Mesenchymal stem cell (in vitro differentiated cells and primary cell): Measurements from ENCODE around the gene BCL2L14.
"Not testable (repeated sequence)": the region's sequence is repeated elsewhere in the genome, so short reads cannot be mapped to it uniquely, and the experiment has no call there.

Experiments used
- DNase-seq: peaks from one replicate; pipeline ENCODE4 v3.0.0-alpha.2; 2013
- H2AFZ ChIP-seq: one replicate; pipeline ENCODE4 v1.6.1; 2013; ENCODE audit warnings: low read depth, mild to moderate bottlenecking, control low read depth, inconsistent platforms, low read length, moderate library complexity
- H2AK5ac ChIP-seq: 2 replicates; pipeline ENCODE4 v1.6.1; 2013; ENCODE audit warnings: low read length, moderate library complexity, mild to moderate bottlenecking, inconsistent platforms; ENCODE audit not compliant: severe bottlenecking
- H2BK120ac ChIP-seq: one replicate; pipeline ENCODE4 v1.6.1; 2013; ENCODE audit warnings: low read depth, mild to moderate bottlenecking, inconsistent platforms, low read length, moderate library complexity
- H2BK12ac ChIP-seq, 2 experiments: one replicate each; pipeline ENCODE4 v1.6.1; 2013; ENCODE audit warnings: inconsistent platforms in 2 of 2, low read length in 2 of 2, mild to moderate bottlenecking in 2 of 2, moderate library complexity in 2 of 2, control low read depth in 1 of 2
- H2BK15ac ChIP-seq: one replicate; pipeline ENCODE4 v1.6.1; 2013; ENCODE audit warnings: mild to moderate bottlenecking, low read depth, inconsistent platforms; ENCODE audit not compliant: poor library complexity, severe bottlenecking
- H2BK5ac ChIP-seq: 2 replicates; pipeline ENCODE4 v1.6.1; 2013; ENCODE audit warnings: low read depth, mild to moderate bottlenecking, low read length, control low read depth, inconsistent platforms; ENCODE audit not compliant: poor library complexity, severe bottlenecking
- H3K14ac ChIP-seq, 2 experiments: one replicate each; pipeline ENCODE4 v1.6.1; 2013; ENCODE audit warnings: inconsistent platforms in 2 of 2, low read length in 2 of 2, control low read depth in 1 of 2, mild to moderate bottlenecking in 1 of 2, moderate library complexity in 1 of 2
- H3K18ac ChIP-seq, 2 experiments: one replicate each; pipeline ENCODE4 v1.6.1; 2013; ENCODE audit warnings: inconsistent platforms in 2 of 2, low read length in 2 of 2, control low read depth in 1 of 2, low read depth in 1 of 2, mild to moderate bottlenecking in 1 of 2
- H3K23ac ChIP-seq, 2 experiments: one replicate each; pipeline ENCODE4 v1.6.1; 2013; ENCODE audit warnings: inconsistent platforms in 2 of 2, low read length in 2 of 2, mild to moderate bottlenecking in 2 of 2, moderate library complexity in 2 of 2, control low read depth in 1 of 2
- H3K27ac ChIP-seq: 2 replicates; pipeline ENCODE4 v1.5.1; 2013; ENCODE audit warnings: mild to moderate bottlenecking, moderate library complexity, low read length, control low read depth, inconsistent platforms; ENCODE audit not compliant: poor library complexity, severe bottlenecking
- H3K27me3 ChIP-seq, 2 experiments: 2 replicates each; pipeline versions ENCODE4 v1.6.1 to v1.7.0; 2013; ENCODE audit warnings: low read length in 2 of 2, mild to moderate bottlenecking in 2 of 2, moderate library complexity in 2 of 2, control low read depth in 1 of 2, inconsistent platforms in 1 of 2; ENCODE audit not compliant: control insufficient read depth in 1 of 2, insufficient read depth in 1 of 2
- H3K36me3 ChIP-seq, 2 experiments: 2 replicates each; pipeline versions ENCODE4 v1.6.1 to v1.7.0; 2013; ENCODE audit warnings: low read length in 2 of 2, control low read depth in 1 of 2, inconsistent platforms in 1 of 2, low read depth in 1 of 2, mild to moderate bottlenecking in 1 of 2; ENCODE audit not compliant: insufficient read depth in 2 of 2, control insufficient read depth in 1 of 2
- H3K4ac ChIP-seq, 2 experiments: one replicate each; pipeline ENCODE4 v1.6.1; 2013; ENCODE audit warnings: inconsistent platforms in 2 of 2, low read length in 2 of 2, mild to moderate bottlenecking in 2 of 2, moderate library complexity in 2 of 2, control low read depth in 1 of 2, low read depth in 1 of 2
- H3K4me1 ChIP-seq: 2 replicates; pipeline ENCODE4 v1.6.1; 2013; ENCODE audit warnings: low read depth, low read length, control low read depth; ENCODE audit not compliant: control insufficient read depth, insufficient read depth
- H3K4me2 ChIP-seq: 2 replicates; pipeline ENCODE4 v1.6.1; 2013; ENCODE audit warnings: low read length, mild to moderate bottlenecking, inconsistent platforms; ENCODE audit not compliant: poor library complexity, severe bottlenecking
- H3K4me3 ChIP-seq, 2 experiments: 2 replicates each; pipeline versions ENCODE4 v1.5.1 to v1.7.0; 2013; ENCODE audit warnings: low read length in 2 of 2, mild to moderate bottlenecking in 2 of 2, control low read depth in 1 of 2, low read depth in 1 of 2; ENCODE audit not compliant: insufficient read depth in 1 of 2
- H3K79me1 ChIP-seq: replicated peaks from 2 replicates; pipeline ENCODE4 v1.6.1; 2013; ENCODE audit warnings: mild to moderate bottlenecking, control low read depth, low read length, inconsistent platforms; ENCODE audit not compliant: poor library complexity, severe bottlenecking
- H3K9ac ChIP-seq: 2 replicates; pipeline ENCODE4 v1.7.0; 2013; ENCODE audit warnings: mild to moderate bottlenecking, low read length, moderate library complexity
- H3K9me3 ChIP-seq: 2 replicates; pipeline ENCODE4 v1.7.0; 2013; ENCODE audit warnings: mild to moderate bottlenecking, low read length; ENCODE audit not compliant: control insufficient read depth
- H4K8ac ChIP-seq: one replicate; pipeline ENCODE4 v1.6.1; 2013; ENCODE audit warnings: inconsistent platforms, mild to moderate bottlenecking, low read length, moderate library complexity
- H4K91ac ChIP-seq: one replicate; pipeline ENCODE4 v1.6.1; 2013; ENCODE audit warnings: mild to moderate bottlenecking, low read length, inconsistent platforms
- WGBS: methylation state at CpG from one replicate; pipeline ENCODE4 v1.1.7; 2013; ENCODE audit warnings: mixed read lengths; 5-methylcytosine and 5-hydroxymethylcytosine counted together

BCL2L14 gene

DNA sequence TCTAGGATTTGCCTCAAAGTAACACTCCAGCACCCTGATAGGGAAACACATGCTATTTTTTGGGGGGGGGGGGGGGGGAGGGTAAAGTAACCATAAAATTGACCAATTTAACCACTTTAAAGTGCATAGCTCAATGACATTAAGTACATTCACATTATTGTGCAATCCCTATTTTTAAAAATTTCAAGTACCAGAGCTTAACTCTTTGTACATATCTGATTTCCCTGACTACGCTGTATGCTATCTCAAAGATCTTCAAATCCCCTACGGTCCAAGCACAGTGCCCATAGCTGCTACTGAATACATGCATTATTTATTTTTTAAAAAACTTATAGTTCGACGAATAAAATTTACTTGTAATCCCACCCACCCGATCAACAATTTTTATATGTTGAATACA lies 63.0 kb downstream of the BCL2L14 start:
- Histone ChIP-seq H3K23ac (no peak overlapping the region), H3K4me3 (no peak overlapping the region), H3K4ac (no peak overlapping the region), H2AFZ (no peak overlapping the region), H3K18ac (no peak overlapping the region), H4K91ac (no peak overlapping the region), H2BK5ac (no peak overlapping the region), H2BK12ac (no peak overlapping the region), H3K27ac (no peak overlapping the region), H3K9me3 (no peaks in the 10 kb centered on the region), H2AK5ac (no peak overlapping the region), H2BK120ac (no peak overlapping the region), H3K9ac (no peak overlapping the region), H3K14ac (no peak overlapping the region), H3K4me1 (no peaks in the 10 kb centered on the region), H3K4me2 (no peak overlapping the region), H3K36me3 (peaks cover 2 to 36% of the 10 kb centered on the region in 2 experiments), H2BK15ac (no peak overlapping the region), H3K79me1 (peaks cover 4% of the 10 kb centered on the region), H3K27me3 (no peaks in the 10 kb centered on the region), H4K8ac (no peak overlapping the region)
- WGBS = 87% methylated on average over 3 of the region's 5 CpGs
- DNase-seq = no peak

DNA sequence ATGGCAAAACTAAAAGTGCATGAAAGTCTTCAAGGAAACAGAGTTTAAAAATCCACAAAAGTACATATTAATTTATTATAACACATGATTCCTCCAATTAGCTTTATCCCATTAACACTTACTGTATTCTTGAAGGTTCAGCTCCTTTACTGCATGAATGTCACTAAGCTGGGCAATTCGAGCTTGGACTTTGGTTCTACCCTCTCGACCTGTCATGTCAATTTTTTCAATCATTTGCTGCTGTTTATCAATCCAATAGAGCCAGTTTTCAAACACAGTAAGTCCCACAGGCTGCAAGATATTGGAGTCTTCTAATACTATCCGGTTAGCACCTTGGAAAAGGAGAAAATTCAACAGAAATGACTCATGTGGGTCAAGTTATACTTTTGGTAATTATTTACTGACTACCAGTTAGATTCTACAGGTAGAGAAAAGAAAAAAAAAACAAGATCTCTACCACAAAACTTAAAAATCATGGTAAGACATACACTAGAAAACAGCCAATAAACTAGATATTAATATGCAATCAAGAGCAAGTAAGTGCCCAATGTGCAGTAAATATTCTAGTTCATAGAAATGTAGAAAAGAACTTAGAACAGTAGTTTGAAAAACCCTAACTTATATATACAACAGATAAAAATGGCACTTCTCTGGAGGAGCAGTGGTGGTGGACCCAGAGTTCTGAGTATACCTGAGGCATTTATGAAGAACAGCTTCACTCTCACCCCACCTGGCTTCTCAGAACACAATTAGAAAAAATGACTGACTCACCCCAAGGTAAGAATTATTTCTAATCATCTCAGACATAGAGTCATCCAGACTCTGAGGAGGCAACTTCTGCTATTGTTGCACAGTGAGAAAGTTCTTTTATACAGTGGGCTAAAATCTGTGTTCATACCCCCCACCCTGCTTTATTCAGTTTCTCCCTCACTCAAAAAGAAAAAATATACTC lies 67.7 kb downstream of the BCL2L14 start:
- Histone ChIP-seq H3K23ac (no peak overlapping the region), H2BK5ac (no peak overlapping the region), H2BK120ac (no peak overlapping the region), H3K27me3 (no peaks in the 10 kb centered on the region), H3K9ac (no peak overlapping the region), H3K27ac (peak overlapping the region; percentile 30), H2BK15ac (no peak overlapping the region), H2BK12ac (no peak overlapping the region), H3K4ac (no peak overlapping the region), H3K9me3 (no peaks in the 10 kb centered on the region), H3K79me1 (peaks cover 1% of the 10 kb centered on the region), H4K8ac (no peak overlapping the region), H3K18ac (no peak overlapping the region), H3K4me1 (no peaks in the 10 kb centered on the region), H2AFZ (no peak overlapping the region), H3K36me3 (peaks cover 0 to 15% of the 10 kb centered on the region in 2 experiments), H4K91ac (no peak overlapping the region), H3K14ac (no peak overlapping the region), H3K4me3 (no peak overlapping the region), H3K4me2 (no peak overlapping the region), H2AK5ac (no peak overlapping the region)
- 96% methylated on average over 2 of the region's 3 CpGs for WGBS
- DNase-seq = no peak

DNA sequence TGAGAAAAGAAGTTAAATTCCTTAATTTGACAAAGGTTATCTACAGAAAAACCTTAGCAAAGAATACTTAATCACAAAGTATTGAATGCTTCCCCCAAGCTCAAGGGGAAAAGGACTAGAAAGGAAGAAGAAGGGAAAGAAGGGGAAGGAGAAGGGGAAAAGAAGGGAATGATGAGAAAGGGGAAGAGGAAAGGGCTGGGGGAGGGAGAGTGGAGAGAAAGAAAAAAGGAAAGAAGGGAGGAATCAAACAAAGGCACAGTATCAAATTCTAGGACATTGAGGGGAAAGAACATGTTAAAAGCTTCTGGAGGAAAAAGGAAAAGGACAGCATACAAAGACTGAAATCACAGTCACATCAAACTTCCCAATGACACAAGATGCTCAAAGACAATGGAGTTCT lies 70.3 kb downstream of the BCL2L14 start:
- H3K4me2 ChIP-seq = no peak overlapping the region
- no peak overlapping the region for H3K27ac ChIP-seq
- peaks cover 6% of the 10 kb centered on the region for H3K79me1 ChIP-seq
- H4K8ac ChIP-seq = no peak overlapping the region
- no peak overlapping the region for H2AFZ ChIP-seq
- H3K4me3 ChIP-seq = no peak overlapping the region
- H2BK12ac ChIP-seq = no peak overlapping the region
- no peak overlapping the region for H2BK5ac ChIP-seq
- no peak for DNase-seq
- no peak overlapping the region for H3K14ac ChIP-seq
- peaks cover 3 to 12% of the 10 kb centered on the region in 2 experiments for H3K36me3 ChIP-seq
- no peak overlapping the region for H3K9ac ChIP-seq
- no peak overlapping the region for H3K4ac ChIP-seq
- H2AK5ac ChIP-seq = no peak overlapping the region
- H2BK15ac ChIP-seq = no peak overlapping the region
- H3K18ac ChIP-seq = no peak overlapping the region
- H3K4me1 ChIP-seq = no peaks in the 10 kb centered on the region
- H2BK120ac ChIP-seq = no peak overlapping the region
- H4K91ac ChIP-seq = no peak overlapping the region
- no peaks in the 10 kb centered on the region for H3K9me3 ChIP-seq
- H3K23ac ChIP-seq = no peak overlapping the region
- H3K27me3 ChIP-seq = no peaks in the 10 kb centered on the region

DNA sequence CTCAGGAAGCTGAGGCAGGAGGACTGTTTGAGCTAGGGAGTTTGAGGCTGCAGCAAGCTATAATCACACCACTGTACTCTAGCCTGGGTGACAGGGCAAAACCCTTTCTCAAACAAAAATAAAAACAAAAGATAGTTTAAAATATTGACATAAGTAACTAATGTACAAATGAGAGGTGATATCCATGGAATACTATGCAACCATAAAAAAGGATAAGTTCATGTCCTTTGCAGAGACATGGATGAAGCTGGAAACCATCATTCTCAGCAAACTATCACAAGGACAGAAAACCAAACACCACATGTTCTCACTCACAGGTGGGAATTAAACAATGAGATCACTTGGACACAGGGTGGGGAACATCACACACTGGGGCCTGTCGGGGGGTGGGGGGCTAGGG lies 73.8 kb downstream of the BCL2L14 start:
- not testable (repeated sequence) for H2BK5ac ChIP-seq, H2BK120ac ChIP-seq, H2AK5ac ChIP-seq, H3K27ac ChIP-seq, H3K9ac ChIP-seq, H4K8ac ChIP-seq, H3K4me2 ChIP-seq, H3K4me3 ChIP-seq, H3K4me1 ChIP-seq, H3K9me3 ChIP-seq, H3K18ac ChIP-seq, H4K91ac ChIP-seq, H2BK15ac ChIP-seq, H3K23ac ChIP-seq, H3K4ac ChIP-seq, H3K79me1 ChIP-seq, H2BK12ac ChIP-seq, DNase-seq, H3K14ac ChIP-seq, H2AFZ ChIP-seq, H3K27me3 ChIP-seq
- H3K36me3 ChIP-seq = peaks cover 6 to 31% of the 10 kb centered on the region in 2 experiments
- no CpG with 5 or more reads among the region's 1 CpG for WGBS
